ENCODE results near the gene SH3RF3.

SH3RF3 gene

GRCh38 chr2:109429567-109430328 lies 300.7 kb downstream of the SH3RF3 start:
- TF ChIP-seq, protein P1, sequence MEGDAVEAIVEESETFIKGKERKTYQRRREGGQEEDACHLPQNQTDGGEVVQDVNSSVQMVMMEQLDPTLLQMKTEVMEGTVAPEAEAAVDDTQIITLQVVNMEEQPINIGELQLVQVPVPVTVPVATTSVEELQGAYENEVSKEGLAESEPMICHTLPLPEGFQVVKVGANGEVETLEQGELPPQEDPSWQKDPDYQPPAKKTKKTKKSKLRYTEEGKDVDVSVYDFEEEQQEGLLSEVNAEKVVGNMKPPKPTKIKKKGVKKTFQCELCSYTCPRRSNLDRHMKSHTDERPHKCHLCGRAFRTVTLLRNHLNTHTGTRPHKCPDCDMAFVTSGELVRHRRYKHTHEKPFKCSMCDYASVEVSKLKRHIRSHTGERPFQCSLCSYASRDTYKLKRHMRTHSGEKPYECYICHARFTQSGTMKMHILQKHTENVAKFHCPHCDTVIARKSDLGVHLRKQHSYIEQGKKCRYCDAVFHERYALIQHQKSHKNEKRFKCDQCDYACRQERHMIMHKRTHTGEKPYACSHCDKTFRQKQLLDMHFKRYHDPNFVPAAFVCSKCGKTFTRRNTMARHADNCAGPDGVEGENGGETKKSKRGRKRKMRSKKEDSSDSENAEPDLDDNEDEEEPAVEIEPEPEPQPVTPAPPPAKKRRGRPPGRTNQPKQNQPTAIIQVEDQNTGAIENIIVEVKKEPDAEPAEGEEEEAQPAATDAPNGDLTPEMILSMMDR (conservative IDR thresholded peaks at IDR 0.05), result no peak
- no peak overlapping the region for H3K27ac ChIP-seq

DNA sequence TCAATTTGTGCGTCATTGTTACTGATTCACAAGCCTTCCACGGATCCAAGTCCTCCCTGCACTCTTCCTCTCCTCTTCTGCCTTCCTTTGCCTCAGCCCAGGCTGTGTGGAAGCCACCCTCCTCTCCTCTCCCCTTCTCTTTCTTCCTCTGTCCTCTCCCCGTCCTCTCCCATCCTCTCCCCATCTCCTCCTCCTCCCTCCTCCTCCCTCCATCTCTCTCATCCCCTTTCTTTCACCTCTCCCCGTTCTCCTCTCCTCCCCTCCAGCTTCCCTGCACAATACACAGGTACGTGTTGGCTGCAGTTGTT lies 301.3 kb downstream of the SH3RF3 start:
- TF ChIP-seq, protein P1 (conservative IDR thresholded peaks at IDR 0.05), result no peak
- no peak overlapping the region for H3K27ac ChIP-seq

DNA sequence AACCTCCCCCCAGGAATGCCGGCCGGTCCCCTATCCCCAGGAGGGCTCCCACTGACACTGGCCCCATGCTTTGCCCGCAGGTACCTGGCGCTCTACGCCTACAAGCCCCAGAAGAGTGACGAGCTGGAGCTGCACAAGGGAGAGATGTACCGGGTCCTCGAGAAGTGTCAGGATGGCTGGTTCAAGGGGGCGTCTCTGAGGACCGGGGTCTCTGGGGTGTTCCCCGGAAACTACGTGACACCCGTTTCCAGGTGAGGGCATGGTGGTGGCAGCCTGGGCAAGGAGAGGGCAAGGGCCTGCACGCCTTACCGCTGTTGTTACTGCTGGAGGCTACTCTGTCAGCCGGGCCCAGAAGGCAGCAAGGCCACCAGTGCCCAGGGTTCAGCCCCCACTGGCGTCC lies 303.4 kb downstream of the SH3RF3 start:
- TF ChIP-seq, protein P1 (conservative IDR thresholded peaks at IDR 0.05), result no peak
- H3K27ac ChIP-seq, result no peak overlapping the region

- H3K27ac ChIP-seq, result no peak overlapping the region
- TF ChIP-seq, protein P1 (conservative IDR thresholded peaks at IDR 0.05), result no peak
Measured at GRCh38 chr2:109433486-109433885, 304.5 kb downstream of the SH3RF3 start.

DNA sequence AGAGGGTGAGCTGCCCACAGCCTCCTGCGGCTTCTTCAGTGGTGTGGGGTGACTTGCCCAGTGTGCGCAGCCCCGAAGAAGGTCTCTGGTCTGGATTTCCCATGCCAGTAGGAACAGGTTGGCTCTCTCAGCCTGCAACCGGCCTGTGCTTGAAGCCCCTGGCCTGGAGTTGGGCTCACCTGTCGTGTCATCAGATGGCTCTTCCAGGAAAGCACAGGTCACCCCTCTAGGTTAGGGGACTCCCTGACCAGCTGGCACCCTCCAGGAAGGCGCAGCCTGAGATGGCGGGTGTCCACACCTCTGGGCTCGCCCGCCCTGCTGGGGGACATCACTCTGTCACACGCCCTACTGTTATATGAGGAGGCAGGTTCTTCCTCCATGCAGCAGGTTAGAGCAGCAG lies 304.9 kb downstream of the SH3RF3 start:
- no peak overlapping the region for H3K27ac ChIP-seq
- TF ChIP-seq, protein P1 (conservative IDR thresholded peaks at IDR 0.05), result no peak

DNA sequence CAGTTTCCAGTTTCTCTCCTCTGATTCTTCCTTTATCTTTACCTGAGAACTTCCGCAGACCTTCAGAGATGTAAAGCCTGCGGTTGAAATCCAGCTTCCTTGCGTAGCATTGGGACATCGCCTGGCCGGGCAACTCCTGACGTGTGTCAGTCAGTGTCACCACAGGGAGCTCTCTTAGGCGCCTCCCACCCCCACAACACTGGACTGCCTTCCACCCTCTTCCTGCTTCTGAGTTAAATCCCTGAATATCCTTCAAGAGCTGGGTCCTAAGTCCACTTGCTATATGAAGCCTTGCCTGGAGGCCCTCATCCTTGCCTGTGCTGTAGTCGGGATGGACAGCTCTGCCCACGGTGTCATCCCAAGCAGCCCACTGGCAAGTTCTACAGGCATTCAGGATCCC lies 305.3 kb downstream of the SH3RF3 start:
- TF ChIP-seq, protein P1 (conservative IDR thresholded peaks at IDR 0.05), result no peak
- H3K27ac ChIP-seq, result no peak overlapping the region

DNA sequence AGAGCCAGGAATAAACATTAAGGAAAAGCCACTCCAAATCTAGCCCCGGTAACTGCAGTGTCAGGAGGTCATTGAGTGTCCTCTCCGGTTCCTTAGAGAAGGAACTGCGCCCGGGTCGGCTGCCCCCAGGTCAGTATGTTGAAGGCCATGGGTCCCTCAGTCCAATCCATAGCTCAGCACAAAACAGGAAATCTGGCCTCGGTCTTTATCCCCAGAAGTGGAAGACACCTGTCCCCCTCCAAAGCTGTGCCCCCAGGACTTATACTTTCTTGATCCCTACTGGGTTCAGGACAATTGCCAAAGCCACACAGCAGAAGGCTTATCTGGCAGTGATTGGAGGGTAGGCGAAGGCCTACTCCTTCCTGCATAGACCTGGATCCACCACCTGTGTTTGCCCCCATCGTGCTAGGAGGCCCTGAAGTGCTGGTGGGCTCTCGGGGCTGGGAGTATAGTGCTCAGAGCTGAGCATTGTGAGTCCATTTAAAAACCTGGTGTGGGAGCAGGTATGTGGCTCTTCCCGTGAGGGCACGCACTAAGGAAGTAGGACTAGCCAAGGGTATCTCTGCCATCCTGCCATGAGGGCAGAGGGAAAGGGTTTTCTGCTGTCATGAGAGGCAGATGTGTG lies 306.2 kb downstream of the SH3RF3 start:
- no peak overlapping the region for H3K27ac ChIP-seq
- TF ChIP-seq, protein P1 (conservative IDR thresholded peaks at IDR 0.05), result no peak
